PC-9 (cell line): Measurements from ENCODE around the gene TBX21. TPM values are rescaled to one million over a fixed set of nuclear protein-coding genes. Genes with fewer than 3 reads are reported as not detected.

Experiments
- BruUV-seq: library from RNA; stranded (reverse); fragments of 400-500 nt; replicated peaks from 2 replicates; lab custom pipeline; 2021; lab: Mats Ljungman, UMichigan
- CTCF ChIA-PET: fragments of 300-600 bp; sonication (Branson Sonifier 250); formaldehyde crosslinking; loops from one replicate; lab custom pipeline; 2022; ENCODE audit warnings: antibody characterized with exemption; lab: Charles Lee
- POLR2A ChIA-PET: fragments of 300-600 bp; sonication (Branson Sonifier 250); formaldehyde crosslinking; loops from one replicate; lab custom pipeline; 2022; ENCODE audit warnings: antibody characterized with exemption; ENCODE audit not compliant: unreplicated experiment; lab: Charles Lee
- DNase-seq, 2 experiments: peaks; one replicate each; pipeline versions ENCODE4 v3.0.0 to v3.0.0-alpha.2; 2015 to 2022; ENCODE audit warnings: mixed read lengths in 1 of 2
- H2AFZ ChIP-seq: fragments of 200-600 bp; sonication (generic); 2 replicates; pipeline ENCODE4 v1.8.1; 2017; ENCODE audit warnings: antibody characterized with exemption
- H3F3A ChIP-seq: fragments of 200-600 bp; sonication (generic); 2 replicates; pipeline ENCODE4 v1.8.1; 2017; ENCODE audit warnings: antibody characterized with exemption, mild to moderate bottlenecking, low read depth; ENCODE audit not compliant: insufficient read depth
- H3K27ac ChIP-seq: fragments of 200-600 bp; sonication (generic); 2 replicates; pipeline ENCODE4 v1.6.1; 2016; ENCODE audit warnings: mixed run types
- H3K27me3 ChIP-seq: fragments of 200-600 bp; sonication (generic); 2 replicates; pipeline ENCODE4 v1.6.1; 2016; ENCODE audit warnings: low read depth, mixed run types; ENCODE audit not compliant: insufficient read depth
- H3K36me3 ChIP-seq: fragments of 200-600 bp; sonication (generic); 2 replicates; pipeline ENCODE4 v1.6.1; 2016; ENCODE audit warnings: low read depth, mixed run types
- H3K4me1 ChIP-seq: fragments of 200-600 bp; sonication (generic); replicated peaks from 2 replicates; pipeline ENCODE4 v1.6.1; 2016; ENCODE audit warnings: mixed run types; ENCODE audit not compliant: insufficient read depth
- H3K4me2 ChIP-seq: fragments of 200-600 bp; sonication (generic); 2 replicates; pipeline ENCODE4 v1.6.1; 2017; ENCODE audit warnings: mixed run types
- H3K4me3 ChIP-seq: fragments of 200-600 bp; sonication (generic); 2 replicates; pipeline ENCODE4 v1.6.1; 2016; ENCODE audit warnings: mixed run types
- H3K79me2 ChIP-seq: fragments of 200-600 bp; sonication (generic); 2 replicates; pipeline ENCODE4 v1.6.1; 2017; ENCODE audit warnings: low read depth, mixed run types
- H3K9me2 ChIP-seq: fragments of 200-600 bp; sonication (generic); 2 replicates; pipeline ENCODE4 v1.8.1; 2017; ENCODE audit warnings: mild to moderate bottlenecking; ENCODE audit not compliant: insufficient read depth
- H3K9me3 ChIP-seq: fragments of 200-600 bp; sonication (generic); 2 replicates; pipeline ENCODE4 v1.8.1; 2016; ENCODE audit warnings: low read depth; ENCODE audit not compliant: insufficient read depth
- H4K20me1 ChIP-seq: fragments of 200-600 bp; sonication (generic); 2 replicates; pipeline ENCODE4 v1.8.1; 2017; ENCODE audit not compliant: insufficient read depth
- CTCF ChIP-seq: fragments of 200-600 bp; sonication (generic); conservative IDR thresholded peaks from 2 replicates; pipeline ENCODE4 v1.6.1; 2017; ENCODE audit warnings: mixed run types, antibody characterized with exemption, mild to moderate bottlenecking, moderate library complexity
- EZH2 ChIP-seq: fragments of 200-600 bp; sonication (generic); IDR thresholded peaks from 2 replicates; pipeline ENCODE4 v1.8.0; 2017; ENCODE audit warnings: antibody characterized with exemption, low read depth
- intact Hi-C: fragments of 100-400 bp; cut with micrococcal nuclease; formaldehyde crosslinking; loops from one replicate; pipeline ENCODE4 v1.10.0; 2022; ENCODE audit not compliant: unreplicated experiment
- total RNA-seq: library from RNA; stranded (reverse); gene quantifications from 2 replicates; pipeline ENCODE4 v1.2.3, GENCODE V29; 2021

TBX21 gene
- total RNA-seq, 1 experiment from 2014 or later: not detected

- Histone ChIP-seq H3K9me3 (peaks cover under 1% of the 10 kb centered on the region; the same call in 1 of the 2 replicates), H3K4me3 (no peak overlapping the region), H3K27me3 (peaks cover 68% of the 10 kb centered on the region), H3F3A (no peaks in the 10 kb centered on the region), H3K27ac (no peak overlapping the region), H3K4me2 (no peak overlapping the region), H2AFZ (no peak overlapping the region), H3K36me3 (no peaks in the 10 kb centered on the region), H3K9me2 (no peaks in the 10 kb centered on the region), H3K79me2 (no peaks in the 10 kb centered on the region), H4K20me1 (no peaks in the 10 kb centered on the region), H3K4me1 (no peaks in the 10 kb centered on the region)
- CTCF ChIA-PET: no interaction called here
- no peak for DNase-seq
- BruUV-seq: no TSS peak
- TF ChIP-seq EZH2: no peak
- TF ChIP-seq CTCF: no peak
- POLR2A ChIA-PET: no interaction called here
- intact Hi-C loops: no loop called here
Measured at GRCh38 chr17:47774331-47774730, 41.3 kb downstream of the TBX21 start.

- no peak overlapping the region for H3K27ac ChIP-seq
- H3K36me3 ChIP-seq: no peaks in the 10 kb centered on the region
- BruUV-seq: no TSS peak
- intact Hi-C loops: no loop called here
- H2AFZ ChIP-seq: no peak overlapping the region
- peaks cover 68% of the 10 kb centered on the region for H3K27me3 ChIP-seq
- no peak for DNase-seq
- no peaks in the 10 kb centered on the region; the same call in 1 of the 2 replicates for H3K9me3 ChIP-seq
- ChIA-PET CTCF (no interaction called here), POLR2A (no interaction called here)
- H3K4me2 ChIP-seq: no peak overlapping the region
- no peak overlapping the region for H3K4me3 ChIP-seq
- no peaks in the 10 kb centered on the region for H3K4me1 ChIP-seq
- H3K79me2 ChIP-seq: no peaks in the 10 kb centered on the region
- no peaks in the 10 kb centered on the region for H4K20me1 ChIP-seq
- H3K9me2 ChIP-seq: no peaks in the 10 kb centered on the region
- H3F3A ChIP-seq: no peaks in the 10 kb centered on the region
- no peak for TF ChIP-seq CTCF
- TF ChIP-seq EZH2: no peak
Measured at GRCh38 chr17:47774987-47775580, 42.0 kb downstream of the TBX21 start.

GRCh38 chr17:47776330-47777197 is 43.5 kb downstream of the TBX21 start:
- no peak overlapping the region for H3K27ac ChIP-seq
- BruUV-seq: no TSS peak
- no peak overlapping the region for H3K4me3 ChIP-seq
- H3K4me2 ChIP-seq: no peak overlapping the region
- ChIA-PET POLR2A (interaction anchor here (0.6 kb wide), 1 partner anchor 202 kb away, joined by 18 read pairs; no protein-coding TSS in a partner anchor), CTCF (no interaction called here)
- no peaks in the 10 kb centered on the region for H3K36me3 ChIP-seq
- no peak overlapping the region for H2AFZ ChIP-seq
- no peaks in the 10 kb centered on the region for H3K79me2 ChIP-seq
- no peaks in the 10 kb centered on the region for H3K4me1 ChIP-seq
- H3K27me3 ChIP-seq: peaks cover 81% of the 10 kb centered on the region
- intact Hi-C loops: loop anchor here (1.0 kb wide), 1 partner anchor 55 kb away; the partner anchor contains the start of genes LRRC46 and MRPL10
- H3K9me2 ChIP-seq: no peaks in the 10 kb centered on the region
- DNase-seq: peak; percentile 30 to 40
- H3K9me3 ChIP-seq: no peaks in the 10 kb centered on the region; the same call in 1 of the 2 replicates
- no peaks in the 10 kb centered on the region for H4K20me1 ChIP-seq
- no peaks in the 10 kb centered on the region for H3F3A ChIP-seq
- TF ChIP-seq EZH2: no peak
- peak; percentile 91 for TF ChIP-seq CTCF
